ENCODE results near the gene COMMD6. TPM values are rescaled to one million over a fixed set of nuclear protein-coding genes. Genes with fewer than 3 reads are reported as not detected.
A peak's percentile ranks its signal among the peaks of the same experiment; 100 is the strongest.

COMMD6 gene
- total and polyA plus RNA-seq, 2 donors (not counting 1 experiment from before 2014, with no cell fraction given): 89.7 to 125 TPM

GRCh38 chr13:75533861-75534260 is 3.8 kb downstream of the COMMD6 start:
- Histone ChIP-seq H3K4me3 (replicated peaks in 1 of 4; ENCODE audit: control extremely low read depth in 1 of 4, insufficient read depth in 1 of 4, low read depth in 3 of 4, low read length in 4 of 4) (no peak overlapping the region), H3K36me3 (ENCODE audit: control insufficient read depth, insufficient read depth, low read length) (peaks cover 5% of the 10 kb centered on the region), H3K27me3 (ENCODE audit: control insufficient read depth, insufficient read depth, low read length) (no peaks in the 10 kb centered on the region), H3K9ac (ENCODE audit: insufficient read depth, low read length) (no peak overlapping the region), H2AFZ (ENCODE audit: low read length) (no peak overlapping the region), H3K4me2 (ENCODE audit: extremely low read depth, insufficient read depth, low read length) (no peak overlapping the region), H3K27ac (ENCODE audit: insufficient read depth, low read length) (no peak overlapping the region), H4K20me1 (ENCODE audit: control insufficient read depth, extremely low read depth, insufficient read depth, low read length) (no peaks in the 10 kb centered on the region), H3K79me2 (ENCODE audit: control insufficient read depth, insufficient read depth, low read length) (peaks cover 14% of the 10 kb centered on the region), H3K4me1 (ENCODE audit: control insufficient read depth, extremely low read depth, insufficient read depth, low read length) (no peaks in the 10 kb centered on the region), H3K9me3 (ENCODE audit: control insufficient read depth, insufficient read depth, low read depth, low read length) (no peaks in the 10 kb centered on the region)
- TF ChIP-seq CTCF (conservative IDR thresholded peaks at IDR 0.05 in 1 of 2, IDR thresholded peaks at IDR 0.05 in 1 of 2; ENCODE audit: low read depth in 1 of 2, low read length in 2 of 2) (no peak), EZH2 (IDR thresholded peaks at IDR 0.05; ENCODE audit: low read length, missing control alignments) (no peak)
- DNase-seq (ENCODE audit: low read depth in 2 of 2): peak in 1 of 2 donors; percentile 49

GRCh38 chr13:75530549-75530961 is 7.1 kb downstream of the COMMD6 start:
- H3K9me3 ChIP-seq (ENCODE audit: control insufficient read depth, insufficient read depth, low read depth, low read length): no peaks in the 10 kb centered on the region
- no peak overlapping the region for H3K4me3 ChIP-seq (replicated peaks in 1 of 4; ENCODE audit: control extremely low read depth in 1 of 4, insufficient read depth in 1 of 4, low read depth in 3 of 4, low read length in 4 of 4)
- H3K27me3 ChIP-seq (ENCODE audit: control insufficient read depth, insufficient read depth, low read length): no peaks in the 10 kb centered on the region
- H3K27ac ChIP-seq (ENCODE audit: insufficient read depth, low read length): no peak overlapping the region
- H3K9ac ChIP-seq (ENCODE audit: insufficient read depth, low read length): no peak overlapping the region
- H3K4me2 ChIP-seq (ENCODE audit: extremely low read depth, insufficient read depth, low read length): no peak overlapping the region
- no peaks in the 10 kb centered on the region for H3K79me2 ChIP-seq (ENCODE audit: control insufficient read depth, insufficient read depth, low read length)
- H2AFZ ChIP-seq (ENCODE audit: low read length): no peak overlapping the region
- H4K20me1 ChIP-seq (ENCODE audit: control insufficient read depth, extremely low read depth, insufficient read depth, low read length): no peaks in the 10 kb centered on the region
- H3K36me3 ChIP-seq (ENCODE audit: control insufficient read depth, insufficient read depth, low read length): peaks cover 5% of the 10 kb centered on the region
- no peaks in the 10 kb centered on the region for H3K4me1 ChIP-seq (ENCODE audit: control insufficient read depth, extremely low read depth, insufficient read depth, low read length)
- TF ChIP-seq EZH2 (IDR thresholded peaks at IDR 0.05; ENCODE audit: low read length, missing control alignments) (no peak), CTCF (conservative IDR thresholded peaks at IDR 0.05 in 1 of 2, IDR thresholded peaks at IDR 0.05 in 1 of 2; ENCODE audit: low read depth in 1 of 2, low read length in 2 of 2) (no peak)
- no peak for DNase-seq (ENCODE audit: low read depth in 2 of 2)

- no peak for DNase-seq (ENCODE audit: low read depth in 2 of 2)
- H3K9ac ChIP-seq (ENCODE audit: insufficient read depth, low read length): no peak overlapping the region
Observed at GRCh38 chr13:75521956-75522355, 15.7 kb downstream of the COMMD6 start.

More at GRCh38 chr13:75521956-75522355, 15.7 kb downstream of the COMMD6 start:
- no peak overlapping the region for H3K4me2 ChIP-seq (ENCODE audit: extremely low read depth, insufficient read depth, low read length)
- H3K4me3 ChIP-seq (replicated peaks in 1 of 4; ENCODE audit: control extremely low read depth in 1 of 4, insufficient read depth in 1 of 4, low read depth in 3 of 4, low read length in 4 of 4): no peak overlapping the region
- no peaks in the 10 kb centered on the region for H3K27me3 ChIP-seq (ENCODE audit: control insufficient read depth, insufficient read depth, low read length)
- H3K4me1 ChIP-seq (ENCODE audit: control insufficient read depth, extremely low read depth, insufficient read depth, low read length): no peaks in the 10 kb centered on the region
- no peaks in the 10 kb centered on the region for H4K20me1 ChIP-seq (ENCODE audit: control insufficient read depth, extremely low read depth, insufficient read depth, low read length)
- H3K9me3 ChIP-seq (ENCODE audit: control insufficient read depth, insufficient read depth, low read depth, low read length): no peaks in the 10 kb centered on the region
- TF ChIP-seq CTCF (conservative IDR thresholded peaks at IDR 0.05 in 1 of 2, IDR thresholded peaks at IDR 0.05 in 1 of 2; ENCODE audit: low read depth in 1 of 2, low read length in 2 of 2): no peak
- no peak for TF ChIP-seq EZH2 (IDR thresholded peaks at IDR 0.05; ENCODE audit: low read length, missing control alignments)
- no peak overlapping the region for H2AFZ ChIP-seq (ENCODE audit: low read length)
- no peak overlapping the region for H3K27ac ChIP-seq (ENCODE audit: insufficient read depth, low read length)
- no peaks in the 10 kb centered on the region for H3K79me2 ChIP-seq (ENCODE audit: control insufficient read depth, insufficient read depth, low read length)
- no peaks in the 10 kb centered on the region for H3K36me3 ChIP-seq (ENCODE audit: control insufficient read depth, insufficient read depth, low read length)
